ENCODE results near the gene AXL.

DNA sequence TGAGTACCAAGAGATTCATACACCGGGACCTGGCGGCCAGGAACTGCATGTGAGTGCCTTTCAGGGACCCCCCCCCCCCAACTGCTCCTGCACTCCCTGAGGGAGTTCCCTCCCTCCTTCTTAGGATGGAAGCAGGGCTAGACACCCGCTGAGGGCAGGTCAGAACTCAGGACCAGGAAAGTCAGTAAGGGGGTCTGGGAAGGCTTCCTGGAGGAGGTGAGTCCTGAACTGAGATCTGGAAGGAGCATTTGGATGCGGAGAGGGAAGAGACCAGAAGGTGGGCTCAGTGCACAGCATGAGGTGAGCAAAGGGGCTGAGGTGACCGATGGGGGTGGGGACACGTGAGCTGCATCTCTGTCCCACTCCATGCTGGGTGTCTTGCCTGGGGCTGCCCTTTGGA, 34.6 kb downstream of the AXL start:
- no peak for TF ChIP-seq CSDC2 (CRISPR knock-in tag; IDR thresholded peaks at IDR 0.05)
- TF ChIP-seq, protein P1, sequence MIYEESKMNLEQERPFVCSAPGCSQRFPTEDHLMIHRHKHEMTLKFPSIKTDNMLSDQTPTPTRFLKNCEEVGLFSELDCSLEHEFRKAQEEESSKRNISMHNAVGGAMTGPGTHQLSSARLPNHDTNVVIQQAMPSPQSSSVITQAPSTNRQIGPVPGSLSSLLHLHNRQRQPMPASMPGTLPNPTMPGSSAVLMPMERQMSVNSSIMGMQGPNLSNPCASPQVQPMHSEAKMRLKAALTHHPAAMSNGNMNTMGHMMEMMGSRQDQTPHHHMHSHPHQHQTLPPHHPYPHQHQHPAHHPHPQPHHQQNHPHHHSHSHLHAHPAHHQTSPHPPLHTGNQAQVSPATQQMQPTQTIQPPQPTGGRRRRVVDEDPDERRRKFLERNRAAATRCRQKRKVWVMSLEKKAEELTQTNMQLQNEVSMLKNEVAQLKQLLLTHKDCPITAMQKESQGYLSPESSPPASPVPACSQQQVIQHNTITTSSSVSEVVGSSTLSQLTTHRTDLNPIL (CRISPR knock-in tag; IDR thresholded peaks at IDR 0.05; ENCODE audit: low read depth), result no peak
- no peak for TF ChIP-seq TOX (CRISPR knock-in tag; IDR thresholded peaks at IDR 0.05; ENCODE audit: borderline replicate concordance)
- no peak for TF ChIP-seq ARNTL (CRISPR knock-in tag; IDR thresholded peaks at IDR 0.05; ENCODE audit: borderline replicate concordance, low read depth)
- no peak for TF ChIP-seq RARB (CRISPR knock-in tag; IDR thresholded peaks at IDR 0.05)
- TF ChIP-seq, protein P2, sequence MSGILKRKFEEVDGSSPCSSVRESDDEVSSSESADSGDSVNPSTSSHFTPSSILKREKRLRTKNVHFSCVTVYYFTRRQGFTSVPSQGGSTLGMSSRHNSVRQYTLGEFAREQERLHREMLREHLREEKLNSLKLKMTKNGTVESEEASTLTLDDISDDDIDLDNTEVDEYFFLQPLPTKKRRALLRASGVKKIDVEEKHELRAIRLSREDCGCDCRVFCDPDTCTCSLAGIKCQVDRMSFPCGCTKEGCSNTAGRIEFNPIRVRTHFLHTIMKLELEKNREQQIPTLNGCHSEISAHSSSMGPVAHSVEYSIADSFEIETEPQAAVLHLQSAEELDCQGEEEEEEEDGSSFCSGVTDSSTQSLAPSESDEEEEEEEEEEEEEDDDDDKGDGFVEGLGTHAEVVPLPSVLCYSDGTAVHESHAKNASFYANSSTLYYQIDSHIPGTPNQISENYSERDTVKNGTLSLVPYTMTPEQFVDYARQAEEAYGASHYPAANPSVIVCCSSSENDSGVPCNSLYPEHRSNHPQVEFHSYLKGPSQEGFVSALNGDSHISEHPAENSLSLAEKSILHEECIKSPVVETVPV (CRISPR knock-in tag; IDR thresholded peaks at IDR 0.05), result no peak
- no peak for TF ChIP-seq ESRRG (CRISPR knock-in tag; IDR thresholded peaks at IDR 0.05)
